GM21390 (cell line): ENCODE measurements around the gene RPS24.
A peak's percentile ranks its signal among the peaks of the same experiment; 100 is the strongest.

Experiments
- ATAC-seq: cut with Tn5 transposase; IDR thresholded peaks from one replicate; pipeline ENCODE4 v1.9.1; 2021; ENCODE audit not compliant: unreplicated experiment

RPS24 gene

GRCh38 chr10:78025685-78026364, 7.8 kb upstream of the RPS24 start:
- no peak for ATAC-seq

GRCh38 chr10:78028438-78029268, 5.0 kb upstream of the RPS24 start:
- ATAC-seq: no peak

GRCh38 chr10:78029269-78030226, 4.1 kb upstream of the RPS24 start, which contains the start of gene POLR3A:
TSS of gene POLR3A (minus strand) at chr10:78029515. CDS start at chr10:78029407, 108 bp downstream.
- ATAC-seq: peak; percentile 57

- no peak for ATAC-seq
Observed at GRCh38 chr10:78033387-78033636, 351 bp upstream of the RPS24 start.

- ATAC-seq: no peak
Observed at GRCh38 chr10:78035025-78035424, 1.4 kb downstream of the RPS24 start.

GRCh38 chr10:78035437-78035836, 1.8 kb downstream of the RPS24 start:
- ATAC-seq: no peak

GRCh38 chr10:78035933-78036583, 2.4 kb downstream of the RPS24 start:
- ATAC-seq: no peak

- ATAC-seq: no peak
Observed at GRCh38 chr10:78038105-78038504, 4.4 kb downstream of the RPS24 start.

- no peak for ATAC-seq
Observed at GRCh38 chr10:78038791-78039547, 5.3 kb downstream of the RPS24 start.

GRCh38 chr10:78039743-78040142, 6.1 kb downstream of the RPS24 start:
- no peak for ATAC-seq

GRCh38 chr10:78041170-78042057, 7.8 kb downstream of the RPS24 start:
- no peak for ATAC-seq

GRCh38 chr10:78042058-78042751, 8.5 kb downstream of the RPS24 start:
- no peak for ATAC-seq

GRCh38 chr10:78042752-78043104, 9.1 kb downstream of the RPS24 start:
- no peak for ATAC-seq

- no peak for ATAC-seq
Observed at GRCh38 chr10:78044179-78044578, 10.5 kb downstream of the RPS24 start.

- no peak for ATAC-seq
Observed at GRCh38 chr10:78044699-78045098, 11.0 kb downstream of the RPS24 start.

GRCh38 chr10:78045237-78045636, 11.6 kb downstream of the RPS24 start:
- peak; percentile 82 for ATAC-seq

GRCh38 chr10:78045856-78046255, 12.2 kb downstream of the RPS24 start:
- ATAC-seq: no peak

- ATAC-seq: no peak
Observed at GRCh38 chr10:78046711-78047269, 13.1 kb downstream of the RPS24 start.
